Measurements from ENCODE around the gene EEF1A2.

EEF1A2 gene

GRCh38 chr20:63491635-63492230 lies 7.2 kb downstream of the EEF1A2 start:
- Histone ChIP-seq H3K79me1 (ENCODE audit: low read depth, low read length) (peaks cover 4% of the 10 kb centered on the region), H3K18ac (ENCODE audit: low read length) (no peak overlapping the region), H2BK5ac (ENCODE audit: low read length) (no peak overlapping the region), H3K14ac (ENCODE audit: low read length) (no peak overlapping the region), H3K36me3 (replicated peaks in 1 of 2; ENCODE audit: control insufficient read depth in 2 of 2, insufficient read depth in 2 of 2, low read length in 2 of 2) (no peaks in the 10 kb centered on the region), H3K4me2 (ENCODE audit: insufficient read depth, low read length, poor library complexity, severe bottlenecking) (no peak overlapping the region), H3K27me3 (ENCODE audit: control insufficient read depth in 3 of 3, insufficient read depth in 3 of 3, low read depth in 1 of 3, low read length in 3 of 3) (peaks cover 6 to 36% (median 27%) of the 10 kb centered on the region in 3 experiments), H2BK15ac (ENCODE audit: low read length) (no peak overlapping the region), H3K4ac (ENCODE audit: low read length) (no peak overlapping the region), H4K8ac (ENCODE audit: low read depth, low read length) (no peak overlapping the region), H3K9ac (ENCODE audit: low read depth, low read length, poor library complexity) (no peak overlapping the region), H2BK120ac (ENCODE audit: low read depth, low read length) (no peak overlapping the region), H2BK12ac (ENCODE audit: low read length) (no peak overlapping the region), H3K27ac (replicated peaks; ENCODE audit: low read length) (no peak overlapping the region), H2AFZ (ENCODE audit: low read length) (no peak overlapping the region), H4K91ac (ENCODE audit: low read depth, low read length, poor library complexity) (no peak overlapping the region), H3K23ac (ENCODE audit: low read depth, low read length, poor library complexity) (no peak overlapping the region), H3K4me3 (ENCODE audit: low read length in 2 of 2) (no peak overlapping the region), H3K9me3 (replicated peaks in 1 of 2; ENCODE audit: control insufficient read depth in 2 of 2, insufficient read depth in 1 of 2, low read depth in 1 of 2, low read length in 2 of 2) (peaks cover 0 to 3% of the 10 kb centered on the region in 2 donors), H3K4me1 (ENCODE audit: control insufficient read depth in 2 of 2, insufficient read depth in 1 of 2, low read depth in 1 of 2, low read length in 2 of 2) (peaks cover 0 to 3% of the 10 kb centered on the region in 2 donors), H2AK5ac (ENCODE audit: low read depth, low read length) (no peak overlapping the region)
- 100% methylated on average over 4 of the region's 4 CpGs; no CpG with 5 or more reads in 1 of the 2 donors for WGBS, 2 donors (ENCODE audit: extremely low coverage in 2 of 2, insufficient read length in 2 of 2, insufficient replicate concordance in 1 of 2)
- no peak for DNase-seq (ENCODE audit: low spot score)

GRCh38 chr20:63491078-63491477 lies 7.8 kb downstream of the EEF1A2 start:
- peaks cover 0 to 3% of the 10 kb centered on the region in 2 donors for H3K9me3 ChIP-seq (replicated peaks in 1 of 2; ENCODE audit: control insufficient read depth in 2 of 2, insufficient read depth in 1 of 2, low read depth in 1 of 2, low read length in 2 of 2)
- no peak overlapping the region for H3K9ac ChIP-seq (ENCODE audit: low read depth, low read length, poor library complexity)
- H3K4me2 ChIP-seq (ENCODE audit: insufficient read depth, low read length, poor library complexity, severe bottlenecking) = no peak overlapping the region
- H2AK5ac ChIP-seq (ENCODE audit: low read depth, low read length) = peak overlapping the region; percentile 68
- H3K4ac ChIP-seq (ENCODE audit: low read length) = no peak overlapping the region
- no peak overlapping the region for H4K91ac ChIP-seq (ENCODE audit: low read depth, low read length, poor library complexity)
- no peak overlapping the region for H2BK15ac ChIP-seq (ENCODE audit: low read length)
- H3K79me1 ChIP-seq (ENCODE audit: low read depth, low read length) = peaks cover 4% of the 10 kb centered on the region
- H3K23ac ChIP-seq (ENCODE audit: low read depth, low read length, poor library complexity) = no peak overlapping the region
- no peak overlapping the region for H2BK120ac ChIP-seq (ENCODE audit: low read depth, low read length)
- no peak overlapping the region for H2AFZ ChIP-seq (ENCODE audit: low read length)
- no peak overlapping the region for H3K27ac ChIP-seq (replicated peaks; ENCODE audit: low read length)
- DNase-seq (ENCODE audit: low spot score) = no peak
- H3K18ac ChIP-seq (ENCODE audit: low read length) = peak overlapping the region; percentile 27
- WGBS, 2 donors (ENCODE audit: extremely low coverage in 2 of 2, insufficient read length in 2 of 2, insufficient replicate concordance in 1 of 2) = no CpG with 5 or more reads among the region's 4 CpGs
- no peak overlapping the region for H3K4me3 ChIP-seq (ENCODE audit: low read length in 2 of 2)
- H3K4me1 ChIP-seq (ENCODE audit: control insufficient read depth in 2 of 2, insufficient read depth in 1 of 2, low read depth in 1 of 2, low read length in 2 of 2) = peaks cover 0 to 3% of the 10 kb centered on the region in 2 donors
- no peaks in the 10 kb centered on the region for H3K36me3 ChIP-seq (replicated peaks in 1 of 2; ENCODE audit: control insufficient read depth in 2 of 2, insufficient read depth in 2 of 2, low read length in 2 of 2)
- peak overlapping the region; percentile 82 for H2BK5ac ChIP-seq (ENCODE audit: low read length)
- peaks cover 3 to 30% (median 27%) of the 10 kb centered on the region in 3 experiments for H3K27me3 ChIP-seq (ENCODE audit: control insufficient read depth in 3 of 3, insufficient read depth in 3 of 3, low read depth in 1 of 3, low read length in 3 of 3)
- peak overlapping the region; percentile 21 for H3K14ac ChIP-seq (ENCODE audit: low read length)
- H4K8ac ChIP-seq (ENCODE audit: low read depth, low read length) = no peak overlapping the region
- no peak overlapping the region for H2BK12ac ChIP-seq (ENCODE audit: low read length)

GRCh38 chr20:63490416-63490815 lies 8.5 kb downstream of the EEF1A2 start:
- no peak overlapping the region for H3K27ac ChIP-seq (replicated peaks; ENCODE audit: low read length)
- H3K4me2 ChIP-seq (ENCODE audit: insufficient read depth, low read length, poor library complexity, severe bottlenecking) = no peak overlapping the region
- peaks cover 0 to 3% of the 10 kb centered on the region in 2 donors for H3K9me3 ChIP-seq (replicated peaks in 1 of 2; ENCODE audit: control insufficient read depth in 2 of 2, insufficient read depth in 1 of 2, low read depth in 1 of 2, low read length in 2 of 2)
- H2AFZ ChIP-seq (ENCODE audit: low read length) = no peak overlapping the region
- H3K23ac ChIP-seq (ENCODE audit: low read depth, low read length, poor library complexity) = no peak overlapping the region
- no peak overlapping the region for H3K4me3 ChIP-seq (ENCODE audit: low read length in 2 of 2)
- H4K8ac ChIP-seq (ENCODE audit: low read depth, low read length) = no peak overlapping the region
- H3K14ac ChIP-seq (ENCODE audit: low read length) = peak overlapping the region; percentile 71
- no peak overlapping the region for H2BK120ac ChIP-seq (ENCODE audit: low read depth, low read length)
- no CpG with 5 or more reads among the region's 24 CpGs for WGBS, 2 donors (ENCODE audit: extremely low coverage in 2 of 2, insufficient read length in 2 of 2, insufficient replicate concordance in 1 of 2)
- H3K9ac ChIP-seq (ENCODE audit: low read depth, low read length, poor library complexity) = no peak overlapping the region
- no peak overlapping the region for H2BK12ac ChIP-seq (ENCODE audit: low read length)
- no peak overlapping the region for H2BK15ac ChIP-seq (ENCODE audit: low read length)
- H3K4ac ChIP-seq (ENCODE audit: low read length) = no peak overlapping the region
- no peak overlapping the region for H4K91ac ChIP-seq (ENCODE audit: low read depth, low read length, poor library complexity)
- peaks cover 4% of the 10 kb centered on the region for H3K79me1 ChIP-seq (ENCODE audit: low read depth, low read length)
- peak overlapping the region; percentile 82 for H2BK5ac ChIP-seq (ENCODE audit: low read length)
- DNase-seq (ENCODE audit: low spot score) = no peak
- peaks cover 3 to 30% (median 30%) of the 10 kb centered on the region in 3 experiments for H3K27me3 ChIP-seq (ENCODE audit: control insufficient read depth in 3 of 3, insufficient read depth in 3 of 3, low read depth in 1 of 3, low read length in 3 of 3)
- peak overlapping the region; percentile 3 for H3K18ac ChIP-seq (ENCODE audit: low read length)
- no peaks in the 10 kb centered on the region for H3K36me3 ChIP-seq (replicated peaks in 1 of 2; ENCODE audit: control insufficient read depth in 2 of 2, insufficient read depth in 2 of 2, low read length in 2 of 2)
- peaks cover 0 to 3% of the 10 kb centered on the region in 2 donors for H3K4me1 ChIP-seq (ENCODE audit: control insufficient read depth in 2 of 2, insufficient read depth in 1 of 2, low read depth in 1 of 2, low read length in 2 of 2)
- H2AK5ac ChIP-seq (ENCODE audit: low read depth, low read length) = no peak overlapping the region

- peak overlapping the region; percentile 57 for H3K4me2 ChIP-seq (ENCODE audit: insufficient read depth, low read length, poor library complexity, severe bottlenecking)
- H3K4ac ChIP-seq (ENCODE audit: low read length) = no peak overlapping the region
- H2AFZ ChIP-seq (ENCODE audit: low read length) = peak overlapping the region; percentile 78
- H2BK15ac ChIP-seq (ENCODE audit: low read length) = peak overlapping the region; percentile 26
- H3K23ac ChIP-seq (ENCODE audit: low read depth, low read length, poor library complexity) = peak overlapping the region; percentile 98
- peak overlapping the region; percentile 53 for H2BK5ac ChIP-seq (ENCODE audit: low read length)
- no peak overlapping the region for H4K91ac ChIP-seq (ENCODE audit: low read depth, low read length, poor library complexity)
- peak overlapping the region; percentile 25 to 53 for H3K4me3 ChIP-seq (ENCODE audit: low read length in 2 of 2)
- no peak overlapping the region for H2BK12ac ChIP-seq (ENCODE audit: low read length)
- H3K4me1 ChIP-seq (ENCODE audit: control insufficient read depth in 2 of 2, insufficient read depth in 1 of 2, low read depth in 1 of 2, low read length in 2 of 2) = peaks cover 3 to 4% of the 10 kb centered on the region in 2 donors
- no CpG with 5 or more reads among the region's 83 CpGs for WGBS, 2 donors (ENCODE audit: extremely low coverage in 2 of 2, insufficient read length in 2 of 2, insufficient replicate concordance in 1 of 2)
- H3K36me3 ChIP-seq (replicated peaks in 1 of 2; ENCODE audit: control insufficient read depth in 2 of 2, insufficient read depth in 2 of 2, low read length in 2 of 2) = no peaks in the 10 kb centered on the region
- peak overlapping the region; percentile 84 for H3K9ac ChIP-seq (ENCODE audit: low read depth, low read length, poor library complexity)
- peak overlapping the region; percentile 63 for H3K14ac ChIP-seq (ENCODE audit: low read length)
- no peak for DNase-seq (ENCODE audit: low spot score)
- H3K27me3 ChIP-seq (ENCODE audit: control insufficient read depth in 3 of 3, insufficient read depth in 3 of 3, low read depth in 1 of 3, low read length in 3 of 3) = peaks cover 3 to 36% (median 30%) of the 10 kb centered on the region in 3 experiments
- H3K79me1 ChIP-seq (ENCODE audit: low read depth, low read length) = peaks cover 4% of the 10 kb centered on the region
- H2AK5ac ChIP-seq (ENCODE audit: low read depth, low read length) = peak overlapping the region; percentile 70
- peak overlapping the region; percentile 91 for H3K18ac ChIP-seq (ENCODE audit: low read length)
- no peak overlapping the region for H4K8ac ChIP-seq (ENCODE audit: low read depth, low read length)
- no peak overlapping the region for H3K27ac ChIP-seq (replicated peaks; ENCODE audit: low read length)
- H3K9me3 ChIP-seq (replicated peaks in 1 of 2; ENCODE audit: control insufficient read depth in 2 of 2, insufficient read depth in 1 of 2, low read depth in 1 of 2, low read length in 2 of 2) = peaks cover 0 to 1% of the 10 kb centered on the region in 2 donors
- H2BK120ac ChIP-seq (ENCODE audit: low read depth, low read length) = no peak overlapping the region
Observed at GRCh38 chr20:63488315-63489251, 10.3 kb downstream of the EEF1A2 start.

Data from neuronal stem cell (in vitro differentiated cells).